Measurements from ENCODE around the gene HYAL3. TPM values are rescaled to one million over a fixed set of nuclear protein-coding genes. Genes with fewer than 3 reads are reported as not detected.
A peak's percentile ranks its signal among the peaks of the same experiment; 100 is the strongest.

Gene HYAL3
- total RNA-seq, 1 experiment from 2014 or later = 10.2 TPM

- Histone ChIP-seq H3K9me3 (ENCODE audit: insufficient read depth, low read depth) (no peaks in the 10 kb centered on the region), H3F3A (ENCODE audit: insufficient read depth, low read depth) (peaks cover 11% of the 10 kb centered on the region; the same call in 1 of the 2 replicates), H3K9me2 (ENCODE audit: insufficient read depth) (no peaks in the 10 kb centered on the region), H3K79me2 (ENCODE audit: low read depth) (peaks cover 4% of the 10 kb centered on the region), H3K4me2 (no peak overlapping the region), H4K20me1 (ENCODE audit: insufficient read depth) (no peaks in the 10 kb centered on the region), H3K27me3 (ENCODE audit: insufficient read depth, low read depth) (no peaks in the 10 kb centered on the region), H2AFZ (no peak overlapping the region), H3K27ac (no peak overlapping the region), H3K4me3 (no peak overlapping the region), H3K4me1 (replicated peaks; ENCODE audit: insufficient read depth) (peaks cover 17% of the 10 kb centered on the region), H3K36me3 (ENCODE audit: low read depth) (no peaks in the 10 kb centered on the region)
- ChIA-PET POLR2A (ENCODE audit: unreplicated experiment) (interaction anchor here (0.8 kb wide), 1 partner anchor 48 kb away, joined by 5 read pairs; no protein-coding TSS in a partner anchor), CTCF (no interaction called here)
- BruUV-seq (replicated peaks) = no TSS peak
- intact Hi-C loops (cut with micrococcal nuclease; ENCODE audit: unreplicated experiment) = no loop called here
- no peak for TF ChIP-seq EZH2 (IDR thresholded peaks at IDR 0.05; ENCODE audit: low read depth)
- TF ChIP-seq CTCF (conservative IDR thresholded peaks at IDR 0.05) = no peak
- DNase-seq = no peak
Observed at GRCh38 chr3:50275996-50276761, 23.0 kb downstream of the HYAL3 start.

GRCh38 chr3:50275141-50275995 lies 23.8 kb downstream of the HYAL3 start:
- CTCF ChIA-PET = interaction anchor here (0.6 kb wide), 1 partner anchor 11 kb away, joined by 3 read pairs; no protein-coding TSS in a partner anchor
- peaks cover 25% of the 10 kb centered on the region for H3K4me1 ChIP-seq (replicated peaks; ENCODE audit: insufficient read depth)
- no peak overlapping the region for H3K27ac ChIP-seq
- no TSS peak for BruUV-seq (replicated peaks)
- no peaks in the 10 kb centered on the region for H3K27me3 ChIP-seq (ENCODE audit: insufficient read depth, low read depth)
- no peaks in the 10 kb centered on the region for H3K36me3 ChIP-seq (ENCODE audit: low read depth)
- H3K4me3 ChIP-seq = no peak overlapping the region
- H3F3A ChIP-seq (ENCODE audit: insufficient read depth, low read depth) = peaks cover 13% of the 10 kb centered on the region; the same call in 1 of the 2 replicates
- H3K4me2 ChIP-seq = no peak overlapping the region
- H3K9me3 ChIP-seq (ENCODE audit: insufficient read depth, low read depth) = no peaks in the 10 kb centered on the region
- DNase-seq = no peak
- intact Hi-C loops (cut with micrococcal nuclease; ENCODE audit: unreplicated experiment) = no loop called here
- H2AFZ ChIP-seq = no peak overlapping the region
- H3K9me2 ChIP-seq (ENCODE audit: insufficient read depth) = no peaks in the 10 kb centered on the region
- POLR2A ChIA-PET (ENCODE audit: unreplicated experiment) = no interaction called here
- H4K20me1 ChIP-seq (ENCODE audit: insufficient read depth) = no peaks in the 10 kb centered on the region
- TF ChIP-seq EZH2 (IDR thresholded peaks at IDR 0.05; ENCODE audit: low read depth) = no peak
- TF ChIP-seq CTCF (conservative IDR thresholded peaks at IDR 0.05) = no peak
- peaks cover 12% of the 10 kb centered on the region for H3K79me2 ChIP-seq (ENCODE audit: low read depth)

- Histone ChIP-seq H3K4me3 (no peak overlapping the region), H3K4me1 (replicated peaks; ENCODE audit: insufficient read depth) (peaks cover 33% of the 10 kb centered on the region), H3K27ac (no peak overlapping the region), H3K9me2 (ENCODE audit: insufficient read depth) (no peaks in the 10 kb centered on the region), H3K4me2 (no peak overlapping the region), H4K20me1 (ENCODE audit: insufficient read depth) (no peaks in the 10 kb centered on the region), H3K27me3 (ENCODE audit: insufficient read depth, low read depth) (no peaks in the 10 kb centered on the region), H2AFZ (no peak overlapping the region), H3F3A (ENCODE audit: insufficient read depth, low read depth) (peaks cover 17% of the 10 kb centered on the region), H3K36me3 (ENCODE audit: low read depth) (no peaks in the 10 kb centered on the region), H3K79me2 (ENCODE audit: low read depth) (peaks cover 15% of the 10 kb centered on the region), H3K9me3 (ENCODE audit: insufficient read depth, low read depth) (no peaks in the 10 kb centered on the region)
- intact Hi-C loops (cut with micrococcal nuclease; ENCODE audit: unreplicated experiment) = loop anchor here (1.0 to 5.0 kb wide), 2 partner anchors 50 to 152 kb away; no protein-coding TSS in a partner anchor
- BruUV-seq (replicated peaks) = no TSS peak
- no peak for TF ChIP-seq EZH2 (IDR thresholded peaks at IDR 0.05; ENCODE audit: low read depth)
- peak; percentile 85 for TF ChIP-seq CTCF (conservative IDR thresholded peaks at IDR 0.05)
- POLR2A ChIA-PET (ENCODE audit: unreplicated experiment) = no interaction called here
- CTCF ChIA-PET = interaction anchor here (0.6 kb wide), 1 partner anchor 10 kb away, joined by 3 read pairs; no protein-coding TSS in a partner anchor
- DNase-seq = peak in 1 of 2 experiments; percentile 52
Observed at GRCh38 chr3:50274371-50275104, 24.7 kb downstream of the HYAL3 start.

Measured in PC-9 (cell line).